HG03097 (cell line): ENCODE data around the gene FAM3A.
"Not testable (repeated sequence)": the region's sequence is repeated elsewhere in the genome, so short reads cannot be mapped to it uniquely, and the experiment has no call there.

Experiments used
- ATAC-seq: cut with Tn5 transposase; IDR thresholded peaks from one replicate; pipeline ENCODE4 v1.9.1; 2021; ENCODE audit not compliant: unreplicated experiment, low FRiP score

Gene FAM3A, protein sequence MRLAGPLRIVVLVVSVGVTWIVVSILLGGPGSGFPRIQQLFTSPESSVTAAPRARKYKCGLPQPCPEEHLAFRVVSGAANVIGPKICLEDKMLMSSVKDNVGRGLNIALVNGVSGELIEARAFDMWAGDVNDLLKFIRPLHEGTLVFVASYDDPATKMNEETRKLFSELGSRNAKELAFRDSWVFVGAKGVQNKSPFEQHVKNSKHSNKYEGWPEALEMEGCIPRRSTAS

DNA sequence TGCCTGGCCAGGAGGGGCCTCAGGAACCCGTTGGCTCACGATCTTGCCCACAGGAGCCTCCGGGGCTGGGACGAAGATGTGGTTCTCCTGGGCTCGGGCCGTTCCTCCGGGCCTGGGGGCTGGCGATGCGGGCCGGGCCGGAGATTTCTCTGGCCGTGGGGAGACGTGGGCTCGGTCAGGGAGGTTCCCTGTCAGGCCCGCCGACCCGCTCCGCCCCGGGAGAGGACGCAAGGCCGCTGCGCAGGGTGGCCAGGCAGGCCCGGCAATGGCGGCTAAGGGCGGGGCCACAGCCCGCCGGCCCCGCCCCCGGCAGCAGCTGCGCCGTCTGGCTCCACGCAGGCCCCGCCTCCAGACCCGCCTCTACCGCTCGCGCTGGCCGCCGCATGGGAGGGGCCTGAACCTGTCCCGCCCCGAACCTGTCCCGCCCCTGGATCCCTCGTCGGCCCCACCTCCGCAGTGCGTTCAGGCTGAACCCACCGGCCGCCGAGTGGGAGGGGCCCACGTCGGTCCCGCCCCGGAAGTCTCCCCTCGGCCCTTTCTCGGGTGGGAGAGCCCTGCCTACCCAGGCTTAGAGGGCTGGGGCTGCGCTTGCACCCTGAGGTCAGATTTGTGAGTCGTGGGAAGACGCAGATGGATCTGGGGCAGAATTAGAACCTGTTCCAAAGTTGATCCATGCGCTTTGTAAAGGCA lies at the start of gene FAM3A:
Gene FAM3A, minus strand, starts transcription at position 267 of the 690 bp plus-strand sequence. CDS start 460 bp downstream, outside the sequence.
- peak; percentile 82 for ATAC-seq

DNA sequence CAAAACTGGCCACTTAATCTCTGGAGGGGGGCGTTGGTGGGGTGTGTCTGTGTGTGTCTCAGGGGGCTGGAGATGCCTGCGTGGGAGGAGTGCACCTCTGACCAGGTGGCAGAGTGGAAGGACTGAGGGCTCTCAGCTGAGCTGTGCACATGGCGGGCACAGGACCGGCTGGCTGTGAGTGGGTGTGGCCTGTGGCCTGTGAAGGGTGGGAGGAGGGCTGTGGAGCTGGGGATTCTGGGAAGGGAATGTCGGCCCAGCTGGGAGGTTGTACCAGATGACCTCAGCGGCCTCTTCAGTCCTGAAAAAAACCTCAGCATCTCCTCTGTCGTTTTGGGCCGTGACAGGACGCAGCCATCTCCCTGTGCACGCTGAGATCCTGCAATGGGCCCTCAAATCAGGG lies 46.3 kb upstream of the FAM3A start:
- not testable (repeated sequence) for ATAC-seq

DNA sequence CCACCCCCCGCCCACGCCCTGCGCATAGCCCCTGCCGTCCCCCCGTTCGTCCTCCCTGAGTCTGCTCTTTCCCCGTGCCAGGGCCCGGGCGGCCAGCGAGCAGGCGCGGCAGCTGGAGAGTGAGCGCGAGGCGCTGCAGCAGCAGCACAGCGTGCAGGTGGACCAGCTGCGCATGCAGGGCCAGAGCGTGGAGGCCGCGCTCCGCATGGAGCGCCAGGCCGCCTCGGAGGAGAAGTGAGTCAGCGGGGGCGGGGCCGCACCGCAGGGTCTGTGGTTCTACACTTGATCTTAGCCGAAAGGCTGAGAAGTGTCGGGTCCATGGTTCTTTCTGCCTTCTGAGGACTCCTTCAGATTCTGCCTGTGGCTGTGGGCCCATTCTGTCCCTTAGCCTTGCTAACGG lies 44.3 kb upstream of the FAM3A start:
- not testable (repeated sequence) for ATAC-seq

DNA sequence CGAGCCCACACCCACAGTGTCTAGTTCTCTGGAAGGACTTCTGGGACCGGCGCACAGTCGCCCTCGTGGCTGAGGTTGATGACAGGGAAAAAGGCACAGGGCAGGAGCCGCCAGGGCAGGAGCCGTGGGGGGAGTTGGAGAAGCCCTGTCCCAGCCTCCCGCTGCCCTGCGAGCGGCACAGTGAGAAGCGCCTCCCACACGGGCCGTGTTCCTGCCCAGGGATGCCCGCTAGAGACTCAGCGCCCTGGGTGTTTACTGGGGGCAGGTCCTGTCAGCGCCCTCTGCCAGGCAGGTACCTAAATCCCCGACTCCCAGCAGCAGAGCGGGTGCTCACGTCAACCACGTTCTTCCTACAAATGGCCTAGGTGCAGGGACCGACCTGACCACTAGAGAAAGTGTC lies 42.9 kb upstream of the FAM3A start:
- not testable (repeated sequence) for ATAC-seq

DNA sequence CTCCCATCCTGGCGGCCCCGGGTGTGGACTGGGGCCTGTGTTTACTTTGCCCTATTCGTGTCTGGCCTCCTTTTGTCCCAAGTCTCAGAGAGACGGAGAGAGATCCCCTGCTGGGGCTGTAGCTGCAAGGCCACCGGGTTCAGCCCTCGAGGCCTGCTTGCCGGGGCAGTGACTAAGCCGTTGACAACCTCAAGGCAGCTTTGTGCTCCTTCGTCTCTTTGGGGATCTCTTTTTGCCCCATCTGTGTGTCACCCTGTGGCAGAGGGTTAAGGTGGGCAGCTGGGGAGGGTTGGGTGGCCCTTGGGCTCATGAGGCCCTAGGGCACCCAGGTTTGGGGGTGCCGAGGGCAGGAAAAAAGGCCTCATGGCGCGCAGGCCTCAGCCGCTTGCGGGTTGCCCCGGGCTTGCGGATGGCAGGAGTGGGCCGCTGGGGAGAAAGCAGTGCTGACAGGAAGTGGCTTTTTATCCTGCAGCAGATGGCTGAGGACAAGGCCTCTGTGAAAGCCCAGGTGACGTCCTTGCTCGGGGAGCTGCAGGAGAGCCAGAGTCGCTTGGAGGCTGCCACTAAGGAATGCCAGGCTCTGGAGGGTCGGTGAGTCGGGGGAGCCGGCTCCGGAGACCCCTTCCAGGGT lies 42.1 kb upstream of the FAM3A start:
- ATAC-seq: not testable (repeated sequence)

DNA sequence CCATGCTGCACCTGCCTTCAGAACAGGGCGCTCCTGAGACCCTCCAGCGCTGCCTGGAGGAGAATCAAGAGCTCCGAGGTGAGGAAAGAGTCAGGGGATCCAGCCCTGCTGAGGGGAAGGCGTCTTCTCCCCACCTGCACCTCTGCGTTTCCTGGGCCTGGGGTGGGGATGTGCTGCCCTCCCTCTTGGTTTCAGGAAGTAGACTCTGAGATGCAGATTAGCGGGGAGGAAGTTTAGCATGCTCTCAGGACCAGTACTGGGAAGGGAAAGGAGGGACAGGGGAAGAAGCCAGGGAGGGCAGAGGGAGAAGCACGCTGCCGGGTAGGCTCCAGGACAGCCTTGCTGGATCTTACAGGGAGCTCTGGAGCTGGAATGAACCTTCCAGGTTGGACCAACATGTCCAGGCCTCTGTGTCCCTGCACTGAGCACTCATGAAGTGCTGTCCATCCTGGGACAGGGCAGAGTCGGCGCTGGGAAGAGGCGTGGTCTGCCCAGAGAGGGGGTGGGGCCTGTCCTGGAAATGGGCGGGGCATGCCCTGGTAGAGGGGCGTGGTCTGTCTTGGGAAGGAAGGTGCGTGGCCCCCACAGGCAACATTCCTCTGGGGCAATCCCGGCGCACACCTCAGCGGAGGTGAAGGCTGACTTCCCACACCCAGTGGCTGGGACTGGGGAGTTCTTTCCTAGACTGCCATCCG lies 36.2 kb upstream of the FAM3A start:
- ATAC-seq: not testable (repeated sequence)

DNA sequence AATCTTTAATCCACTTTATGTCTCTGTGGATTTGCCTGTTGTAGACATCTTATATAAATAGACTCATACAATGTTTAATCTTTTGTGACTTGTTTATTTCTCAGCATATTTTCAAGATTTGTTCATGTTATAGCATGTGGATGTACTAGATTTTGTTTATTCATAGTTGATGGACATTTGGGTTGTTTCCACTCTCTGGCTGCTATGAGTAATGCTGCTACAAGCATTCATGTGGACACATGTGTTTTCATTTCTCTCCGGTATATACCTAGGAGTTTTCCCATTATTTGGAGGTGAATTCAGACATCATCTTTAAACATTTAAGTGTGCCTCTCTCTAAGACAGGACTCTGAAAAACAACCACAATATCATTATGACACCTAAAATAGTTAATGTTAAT lies 33.7 kb upstream of the FAM3A start:
- ATAC-seq: no peak

DNA sequence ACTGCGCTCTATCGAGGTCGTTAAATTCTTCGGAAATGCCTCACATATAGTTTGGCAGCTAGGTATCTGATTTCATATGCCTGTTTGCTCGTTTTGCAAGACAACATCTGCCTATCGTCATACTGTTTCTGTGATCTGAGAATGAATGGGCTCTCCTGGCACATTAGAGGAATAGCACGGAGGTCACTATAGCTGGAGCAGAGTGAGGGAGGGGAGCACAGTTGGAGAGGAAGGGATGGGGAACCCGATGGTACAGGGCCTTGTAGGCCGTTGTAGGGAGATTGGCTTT lies 31.9 kb upstream of the FAM3A start:
- ATAC-seq: no peak

DNA sequence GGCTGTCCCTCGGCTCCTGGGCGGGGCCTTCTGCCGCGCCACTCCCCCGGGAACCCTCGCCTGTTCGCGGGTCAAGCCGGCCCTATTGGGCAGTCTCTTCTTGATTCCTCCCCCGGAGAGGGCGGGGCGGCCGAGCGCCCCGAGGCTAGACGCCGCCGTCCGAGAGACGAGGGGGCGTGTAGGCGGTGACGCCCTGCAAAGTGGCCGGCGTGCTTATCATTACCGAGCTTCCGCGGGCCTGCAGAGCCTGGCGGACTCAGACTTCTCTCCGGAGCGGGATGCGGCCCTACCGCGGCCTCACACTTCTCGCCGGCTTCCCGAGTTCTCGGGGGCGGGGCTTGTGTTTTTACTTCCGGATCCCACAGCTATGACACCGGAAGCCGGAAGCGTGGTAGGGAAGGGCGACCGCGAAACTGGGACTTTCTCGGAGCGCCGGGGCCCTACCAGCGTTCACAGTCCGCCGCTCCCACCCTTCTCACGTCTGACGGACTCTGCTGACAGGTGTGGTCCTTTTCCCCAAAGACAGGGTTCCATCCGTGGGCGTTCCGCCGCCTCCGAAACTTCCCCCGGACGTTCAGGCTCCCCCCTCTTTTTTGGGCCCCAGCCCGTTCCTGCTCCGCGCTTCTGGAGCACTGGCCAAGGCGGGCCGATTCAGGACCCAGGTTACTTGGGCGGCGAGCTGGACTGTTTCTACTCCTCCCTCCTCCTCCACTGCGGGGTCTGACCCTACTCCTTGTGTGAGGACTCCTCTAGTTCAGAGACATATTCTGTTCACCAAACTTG lies 31.4 kb upstream of the FAM3A start, which contains the start of gene IKBKG:
Gene IKBKG, plus strand, starts transcription at position 376 of the 783 bp plus-strand sequence. CDS start 4,383 bp downstream, outside the sequence.
- peak; percentile 77 for ATAC-seq

DNA sequence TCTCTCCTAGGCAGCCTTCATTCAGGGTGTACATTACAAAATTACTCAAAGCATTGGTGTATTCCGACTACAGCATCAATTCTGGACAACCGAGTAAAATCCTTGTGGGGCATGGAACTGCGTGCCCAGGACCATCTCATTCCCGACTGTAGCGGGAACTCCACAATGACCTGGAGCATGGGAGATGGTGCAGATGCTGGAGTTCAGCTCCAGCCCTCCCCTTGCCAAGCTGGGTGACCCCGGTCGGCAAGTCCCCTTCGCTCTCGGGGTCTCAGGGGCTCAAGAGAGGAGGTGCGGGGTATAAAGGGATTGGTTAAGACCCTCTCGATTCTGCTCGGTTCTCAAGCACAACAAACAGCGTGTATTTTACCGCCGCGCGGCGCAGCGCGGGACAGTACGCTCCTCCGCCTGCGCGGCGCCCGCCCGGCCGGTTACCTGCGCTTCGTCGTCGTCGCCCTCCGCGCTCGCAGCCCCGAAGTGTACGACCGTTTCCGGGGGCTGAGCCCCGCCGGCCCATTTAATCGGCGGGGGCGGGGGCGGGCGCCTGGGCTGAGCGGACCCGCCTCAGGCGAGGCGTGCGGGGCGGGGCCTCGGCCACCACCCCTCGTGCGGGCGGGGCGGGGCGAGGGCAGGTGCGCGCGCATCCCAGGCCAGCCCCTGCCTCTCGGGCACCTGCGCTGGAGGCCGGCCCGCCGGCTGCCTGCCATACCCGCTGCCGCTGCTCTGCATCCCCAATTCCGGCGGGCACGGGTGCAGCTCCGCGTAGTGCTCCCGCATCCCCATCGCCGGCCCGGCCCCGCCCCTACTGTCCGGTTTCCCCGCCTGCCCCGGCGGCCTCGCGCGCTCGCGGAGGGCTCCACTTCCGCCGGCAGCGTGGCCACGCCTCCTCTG lies 30.6 kb upstream of the FAM3A start, which contains the start of gene G6PD:
Gene G6PD, minus strand, starts transcription at position 493 of the 891 bp plus-strand sequence. CDS start 691 bp downstream, outside the sequence.
- ATAC-seq: peak; percentile 49

DNA sequence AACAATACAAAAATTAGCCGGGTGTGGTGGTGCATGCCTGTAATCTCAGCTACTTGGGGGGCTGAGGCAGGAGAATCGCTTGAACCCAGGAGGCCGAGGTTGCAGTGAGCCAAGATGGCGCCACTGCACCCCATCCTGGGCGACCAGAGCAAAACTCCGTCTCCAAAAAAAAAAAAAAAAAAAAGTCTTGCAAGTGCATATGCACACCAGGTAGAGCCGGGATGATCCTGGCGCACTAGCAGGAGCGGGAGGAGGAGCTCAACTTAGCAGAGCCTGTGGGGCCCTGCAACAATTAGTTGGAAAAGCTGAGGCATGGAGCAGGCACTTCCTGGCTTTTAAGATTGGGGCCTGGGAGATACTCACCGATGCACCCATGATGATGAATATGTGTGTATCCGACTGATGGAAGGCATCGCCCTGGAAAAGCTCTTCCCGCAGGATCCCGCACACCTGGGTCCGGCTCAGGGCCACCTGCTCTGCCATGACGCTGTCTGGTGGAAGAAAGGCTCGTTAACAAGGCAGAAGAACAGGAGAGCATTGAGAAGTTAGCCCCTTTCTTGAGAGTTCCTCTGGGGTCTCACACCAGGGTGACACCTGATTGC lies 29.7 kb upstream of the FAM3A start:
- ATAC-seq: no peak

DNA sequence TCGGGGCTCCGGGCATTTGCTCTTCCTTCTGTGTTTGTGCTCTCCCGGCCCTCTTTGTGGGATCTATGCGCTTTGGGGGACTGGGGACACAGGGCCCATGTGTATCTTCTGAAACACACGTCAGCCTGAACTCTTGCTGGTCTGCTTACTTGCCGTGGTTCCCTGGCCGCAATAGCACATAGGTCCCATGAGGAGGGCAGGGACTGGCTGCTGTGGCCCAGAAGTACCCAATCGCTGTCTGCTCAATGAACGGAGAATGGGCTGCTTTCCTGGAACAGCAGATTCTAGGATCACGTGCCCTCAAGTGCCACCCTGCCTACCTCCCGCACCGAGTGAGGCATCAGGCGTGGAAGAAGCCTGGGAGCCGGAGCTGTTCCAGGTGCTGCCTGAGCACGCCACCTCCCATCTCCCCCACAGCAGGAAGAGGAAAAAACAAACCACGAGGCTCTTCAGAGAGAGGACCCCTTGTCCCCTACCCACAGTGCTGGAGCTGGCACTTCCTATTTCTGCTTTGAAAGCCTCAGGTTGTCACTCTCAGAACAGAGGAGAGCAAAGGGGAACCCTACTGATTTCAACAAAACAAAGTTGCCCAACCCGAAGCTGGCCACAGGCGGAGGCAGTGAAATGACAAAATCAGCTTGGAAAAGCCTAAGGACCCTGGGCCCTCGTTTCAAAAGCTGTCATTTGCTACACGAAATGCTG lies 26.8 kb upstream of the FAM3A start:
- ATAC-seq: no peak

DNA sequence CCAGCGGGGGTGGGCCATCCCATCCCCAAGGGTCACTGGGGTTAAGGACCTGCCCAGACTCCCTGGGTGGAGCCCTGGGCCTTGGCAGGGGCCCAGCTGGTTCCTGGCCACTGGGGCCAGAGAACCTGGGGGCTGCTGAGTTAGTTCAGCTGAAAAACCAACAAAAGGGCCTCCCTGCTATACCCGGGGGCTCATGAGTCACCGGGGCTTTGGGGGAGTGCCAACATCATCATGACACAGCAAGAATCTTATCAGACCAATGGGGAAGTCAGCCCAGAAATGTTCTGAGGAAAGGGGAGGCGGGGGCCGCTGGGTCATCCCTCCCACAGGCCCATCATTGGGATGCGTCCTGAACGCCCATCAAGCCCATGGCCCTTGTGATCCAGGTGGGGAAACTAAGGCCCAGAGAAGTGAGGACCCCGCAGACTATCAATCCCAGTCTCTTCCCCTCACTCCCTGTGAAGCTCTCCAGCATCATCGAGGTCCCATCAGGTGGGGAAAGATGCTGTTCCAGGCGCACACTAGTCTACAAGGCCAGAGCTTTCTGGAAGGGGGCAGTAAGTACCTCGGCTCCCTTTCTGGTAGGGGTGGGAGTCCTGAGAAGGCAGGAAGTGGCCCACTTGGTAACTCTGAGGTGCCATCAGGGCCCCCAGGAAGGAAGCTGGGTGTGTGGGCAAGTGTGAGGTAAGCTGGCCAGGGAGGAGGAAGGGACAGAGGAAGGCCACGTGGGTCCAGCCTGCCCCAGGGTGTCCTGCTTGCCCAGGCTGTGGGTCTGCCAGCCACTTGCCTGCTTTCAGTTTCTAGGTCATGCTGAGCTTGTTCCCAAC lies 26.1 kb upstream of the FAM3A start:
- ATAC-seq: no peak

DNA sequence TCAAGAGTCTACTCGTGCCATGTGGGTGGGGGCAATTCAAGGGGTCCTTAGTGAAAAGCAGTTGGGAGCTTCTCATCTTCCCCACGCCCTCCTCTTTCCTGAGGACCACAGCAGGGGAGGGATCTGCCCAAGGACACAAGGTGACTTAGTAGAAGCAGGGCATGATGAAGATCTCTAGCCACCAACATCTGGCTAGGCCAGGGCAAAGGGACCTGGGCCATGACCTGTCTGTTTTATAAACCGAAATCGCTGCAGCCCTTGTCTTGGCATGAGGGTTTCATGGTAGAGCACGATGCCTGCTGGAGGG lies 25.5 kb upstream of the FAM3A start:
- ATAC-seq: no peak

DNA sequence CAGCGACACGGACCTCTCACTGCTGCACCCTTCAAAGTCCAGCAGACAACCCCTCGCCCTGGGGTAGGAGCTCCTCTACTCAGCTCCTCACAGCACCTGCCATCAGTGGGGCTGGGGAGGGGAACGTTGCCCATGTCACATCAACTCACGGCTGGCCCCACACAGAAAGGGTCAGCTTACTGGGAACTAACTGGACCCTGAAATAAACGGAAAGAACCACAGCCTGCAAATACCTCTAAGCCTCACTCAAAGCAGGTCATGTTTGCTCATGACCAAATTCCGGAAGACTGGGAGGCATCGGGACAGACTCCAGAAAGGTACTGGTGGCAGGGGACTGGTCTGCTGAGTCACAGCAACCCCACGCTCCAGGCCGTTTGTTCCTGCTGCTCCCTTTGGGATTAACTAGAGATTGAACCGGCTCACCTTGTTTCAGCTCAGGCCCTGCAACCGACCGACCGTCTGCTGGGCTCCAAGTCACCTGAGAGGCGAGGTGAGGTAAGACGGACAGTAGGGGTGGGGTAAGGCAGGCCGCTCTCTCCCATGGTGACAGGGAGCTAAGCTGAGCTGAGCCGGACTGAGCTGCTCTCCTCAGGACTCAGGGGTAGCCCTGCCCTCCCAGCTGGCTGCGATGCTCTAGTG lies 25.0 kb upstream of the FAM3A start:
- no peak for ATAC-seq

DNA sequence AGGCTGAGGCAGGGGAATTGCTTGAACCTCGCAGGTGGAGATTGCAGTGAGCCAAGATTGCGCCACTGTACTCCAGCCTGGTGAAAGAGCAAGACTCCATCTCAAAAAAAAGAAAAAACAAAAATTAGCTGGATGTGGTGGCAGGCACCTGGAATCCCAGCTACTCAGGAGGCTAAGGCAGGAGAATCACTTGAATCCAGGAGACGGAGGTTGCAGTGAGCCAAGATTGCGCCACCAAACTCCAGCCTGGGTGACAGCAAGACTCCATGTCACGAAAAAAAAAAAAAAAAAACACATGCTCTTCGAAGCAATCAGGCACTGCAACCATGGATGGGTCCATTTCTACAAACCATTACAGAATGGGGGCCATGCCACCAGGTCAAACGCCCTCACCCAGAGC lies 24.3 kb upstream of the FAM3A start:
- ATAC-seq: not testable (repeated sequence)

DNA sequence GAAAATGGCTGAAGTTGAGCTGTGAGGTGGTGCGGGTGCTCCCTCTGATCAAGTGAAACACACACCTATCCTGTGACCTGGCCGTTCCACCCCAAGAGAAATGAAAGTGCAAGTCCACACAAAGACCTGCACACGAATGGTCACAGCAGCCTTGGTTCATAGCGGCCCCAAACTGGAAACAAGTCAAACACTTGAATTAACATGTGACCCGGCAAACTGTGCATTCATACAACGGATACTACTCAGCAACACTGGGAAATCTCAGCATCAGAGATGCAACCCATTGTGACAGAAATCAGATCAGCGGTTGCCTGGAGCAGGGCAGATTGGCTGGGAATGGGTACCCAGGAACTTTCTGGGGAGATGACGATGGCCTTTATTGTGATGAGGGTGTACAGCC lies 23.0 kb upstream of the FAM3A start:
- no peak for ATAC-seq
